ENCODE results near the gene MOAP1.
"Not testable (repeated sequence)": the region's sequence is repeated elsewhere in the genome, so short reads cannot be mapped to it uniquely, and the experiment has no call there.

The MOAP1 gene

DNA sequence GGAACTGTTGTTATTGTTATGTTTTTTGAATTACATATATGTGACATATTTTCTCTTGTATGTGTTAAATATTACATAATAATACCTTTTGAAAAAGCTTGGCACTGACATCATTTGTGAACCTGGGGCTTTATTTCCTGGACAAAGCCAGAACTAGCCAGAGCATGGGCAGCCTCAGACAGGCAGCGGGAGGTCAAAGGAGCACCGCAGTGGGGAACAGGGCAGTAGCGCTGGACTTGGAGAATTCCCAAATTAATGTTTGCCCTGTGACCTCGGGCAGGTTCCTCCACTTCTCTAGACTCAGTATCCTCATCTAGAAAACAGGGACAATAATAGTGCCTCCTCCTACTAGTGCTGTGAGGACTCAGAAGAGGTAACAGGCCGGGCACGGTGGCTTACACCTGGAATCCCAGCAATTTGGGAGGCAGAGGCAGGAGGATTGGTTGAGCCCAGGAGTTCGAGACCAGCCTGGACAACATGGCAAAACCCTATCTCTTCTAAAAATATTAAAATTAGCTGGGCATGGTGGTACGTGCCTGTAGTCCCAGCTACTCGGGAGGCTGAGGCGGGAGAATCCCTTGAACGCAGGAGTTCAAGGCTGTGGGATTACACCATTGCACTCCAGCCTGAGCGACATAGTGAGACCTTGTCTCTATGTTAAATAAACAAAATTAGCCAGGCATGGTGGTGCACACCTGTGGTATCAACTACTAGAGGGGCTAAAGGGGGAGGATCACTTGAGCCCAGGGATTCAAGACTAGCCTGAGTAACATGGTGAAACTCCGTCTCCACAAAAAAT, 41.6 kb downstream of the MOAP1 start:
- DNase-seq, result no peak

DNA sequence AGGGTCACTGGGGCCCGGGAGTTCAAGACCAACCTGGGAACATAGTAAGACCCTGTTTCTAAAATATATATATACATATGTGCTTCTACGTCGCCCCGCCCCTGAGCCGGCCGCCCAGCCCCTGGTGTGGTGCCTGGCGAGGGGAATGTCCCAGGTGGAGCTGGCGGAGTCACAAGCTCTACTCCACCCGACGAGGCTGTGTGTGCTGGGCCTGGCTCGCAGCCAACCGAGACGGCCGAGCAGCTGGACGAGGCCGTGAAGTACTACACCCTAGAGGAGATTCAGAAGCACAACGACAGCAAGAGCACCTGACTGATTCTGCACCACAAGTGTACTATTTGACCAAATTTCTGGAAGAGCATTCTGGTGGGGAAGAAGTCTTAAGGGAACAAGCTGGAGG, 46.8 kb downstream of the MOAP1 start:
- no peak for DNase-seq

DNA sequence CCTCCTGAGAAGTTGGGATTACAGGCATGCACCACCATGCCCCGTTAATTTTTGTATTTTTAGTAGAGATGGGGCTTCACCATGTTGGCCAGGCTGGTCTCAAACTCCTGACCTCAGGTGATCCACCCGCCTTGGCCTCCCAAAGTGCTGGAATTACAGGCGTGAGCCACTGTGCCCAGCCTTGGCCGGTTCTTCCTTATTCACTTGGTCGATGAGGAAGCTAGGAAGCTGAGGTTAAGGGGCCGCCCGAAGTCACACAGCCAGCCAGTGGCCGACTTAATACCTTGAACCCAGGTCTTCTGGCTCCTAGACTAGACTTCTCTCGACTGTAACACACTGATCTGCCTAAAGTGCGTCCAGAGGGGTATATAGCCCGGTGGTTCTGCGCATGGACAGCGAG, 48.2 kb downstream of the MOAP1 start:
- not testable (repeated sequence) for DNase-seq

DNA sequence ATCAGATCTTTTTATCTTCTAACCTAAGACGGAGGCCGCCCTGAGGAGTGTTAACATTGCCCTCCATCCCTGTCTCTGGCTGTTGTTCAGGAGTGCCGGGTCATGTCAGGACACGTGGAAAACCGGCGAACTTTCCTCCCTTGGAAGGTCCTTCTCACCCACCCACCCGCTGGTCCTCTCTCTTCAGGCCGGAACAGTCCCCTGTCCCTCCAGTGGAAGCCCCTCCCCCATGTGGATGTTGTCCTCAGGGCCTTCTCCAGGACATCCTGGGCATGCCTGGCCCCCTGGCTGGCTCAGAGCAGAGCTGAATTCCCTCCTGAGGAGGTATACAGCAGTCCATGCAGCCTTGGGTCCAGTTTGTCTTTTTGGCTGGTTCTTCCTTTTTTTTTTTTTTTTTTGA, 48.7 kb downstream of the MOAP1 start:
- DNase-seq, result no peak

DNA sequence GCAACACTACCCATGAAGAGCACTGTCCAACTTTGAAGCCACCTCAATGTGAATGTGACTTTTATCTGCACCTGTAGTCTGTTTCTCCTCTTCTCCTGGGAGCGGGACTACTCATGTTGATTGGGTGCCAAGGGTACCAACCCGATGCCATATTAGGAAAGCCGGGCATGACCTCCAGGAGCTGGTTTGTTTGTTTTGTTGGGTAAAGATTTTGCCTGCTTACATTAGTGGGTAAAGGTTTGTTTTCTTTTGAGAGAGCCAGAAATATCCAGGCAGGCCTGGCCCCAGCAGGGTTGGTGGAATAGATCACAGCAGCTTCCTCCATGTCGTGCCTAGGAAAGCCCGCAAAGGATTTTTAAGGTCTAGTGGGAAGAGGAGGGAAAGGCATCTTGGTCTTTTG, 49.3 kb downstream of the MOAP1 start:
- no peak for DNase-seq

DNA sequence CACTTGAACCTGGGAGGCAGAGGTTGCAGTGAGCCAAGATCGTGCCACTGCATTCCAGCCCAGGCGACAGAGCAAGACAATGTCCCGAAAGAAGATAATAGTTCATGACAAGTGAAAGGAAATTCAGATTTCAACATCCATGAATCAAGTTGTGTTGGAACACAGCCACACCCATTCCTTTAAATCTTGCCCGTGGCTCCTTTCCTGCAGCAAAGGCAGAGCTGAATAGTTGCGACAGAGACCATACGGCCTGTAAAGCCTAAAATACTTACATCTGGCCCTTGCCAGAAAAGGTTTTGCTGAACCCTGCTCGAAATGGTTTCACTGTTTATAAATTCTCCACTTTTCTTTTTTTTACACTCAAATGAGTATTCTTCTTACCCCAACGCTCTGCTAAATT, 51.2 kb downstream of the MOAP1 start:
- DNase-seq, result no peak

DNA sequence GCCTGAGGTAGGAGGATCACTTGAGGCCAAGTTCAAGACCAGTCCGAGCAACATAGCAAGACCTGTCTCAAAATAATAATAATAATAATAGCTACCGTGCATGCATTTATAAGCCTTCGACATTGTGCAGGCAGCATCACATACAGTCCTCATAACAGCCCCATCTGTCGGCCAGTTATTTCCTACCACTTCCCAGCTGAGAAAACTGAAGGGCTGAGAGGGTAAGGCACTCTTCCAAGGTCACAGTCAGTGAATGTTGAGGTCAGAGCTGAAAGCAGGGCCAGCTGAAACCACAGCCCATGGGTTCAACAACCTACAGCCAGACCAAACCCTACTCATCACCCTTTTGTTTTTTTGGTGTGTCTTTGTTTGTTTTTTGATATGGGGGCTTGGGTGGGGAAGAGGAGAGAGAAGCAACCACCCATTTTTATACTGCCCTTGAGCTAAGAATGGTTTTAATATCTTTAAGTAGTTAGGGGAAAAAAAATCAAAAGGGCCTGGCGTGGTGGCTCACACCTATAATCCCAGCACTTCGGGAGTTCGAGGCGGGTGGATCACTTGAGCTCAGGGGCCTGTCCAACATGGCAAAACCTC, 52.1 kb downstream of the MOAP1 start:
- peak; percentile 44 for DNase-seq
